Stimulated activated CD8-positive, alpha-beta memory T cell treated with anti-CD3 and anti-CD28 coated beads, Interleukin-7, amount 100 ng/mL, for 48 hours (primary cell): ENCODE measurements around the gene GRIA1.

Experiments used
- DNase-seq, 2 donors: peaks; one replicate each; pipeline ENCODE4 v3.0.0-alpha.2; 2020; ENCODE audit warnings: low read depth in 1 of 2; ENCODE audit errors: extremely low read depth in 1 of 2

GRIA1 gene

DNA sequence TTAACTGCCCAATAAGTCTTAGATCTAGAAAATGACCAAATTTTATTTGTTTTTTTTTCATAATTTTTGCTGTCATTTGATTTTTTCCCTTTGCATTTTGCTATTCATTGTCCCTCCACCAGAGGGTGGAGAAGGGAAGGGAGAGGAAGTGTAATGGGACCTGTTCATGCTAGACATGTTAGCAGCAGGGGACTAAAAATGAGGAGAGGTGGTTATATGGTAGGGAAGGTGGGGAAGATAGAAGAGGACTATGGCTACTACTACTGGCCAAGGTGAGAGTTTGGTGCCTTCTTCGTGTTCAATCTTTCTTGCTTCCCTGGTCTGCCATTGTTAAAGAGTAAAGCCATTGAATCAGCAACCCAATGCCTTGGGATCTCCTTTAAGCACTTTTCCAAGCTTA, 6.4 kb downstream of the GRIA1 start:
- no peak for DNase-seq

DNA sequence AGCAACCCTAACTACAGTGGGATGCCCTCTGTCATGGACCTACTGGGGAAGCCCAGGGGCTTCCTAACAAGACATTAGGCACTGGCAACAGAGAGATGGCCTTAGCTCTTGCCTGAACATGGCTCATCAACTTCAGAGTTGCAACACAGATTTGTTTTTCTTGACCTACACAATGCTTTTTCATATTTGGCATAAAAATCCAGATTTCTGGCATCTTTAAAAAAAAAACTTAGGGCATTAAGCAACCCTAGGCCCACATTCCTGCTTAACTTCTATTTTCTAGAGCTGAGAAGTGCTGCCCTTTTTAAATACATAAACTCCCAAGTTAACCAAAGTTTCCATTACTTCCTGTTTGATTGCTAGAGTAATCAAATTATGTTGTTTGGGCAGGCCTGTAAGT, 8.0 kb downstream of the GRIA1 start:
- no peak for DNase-seq

DNA sequence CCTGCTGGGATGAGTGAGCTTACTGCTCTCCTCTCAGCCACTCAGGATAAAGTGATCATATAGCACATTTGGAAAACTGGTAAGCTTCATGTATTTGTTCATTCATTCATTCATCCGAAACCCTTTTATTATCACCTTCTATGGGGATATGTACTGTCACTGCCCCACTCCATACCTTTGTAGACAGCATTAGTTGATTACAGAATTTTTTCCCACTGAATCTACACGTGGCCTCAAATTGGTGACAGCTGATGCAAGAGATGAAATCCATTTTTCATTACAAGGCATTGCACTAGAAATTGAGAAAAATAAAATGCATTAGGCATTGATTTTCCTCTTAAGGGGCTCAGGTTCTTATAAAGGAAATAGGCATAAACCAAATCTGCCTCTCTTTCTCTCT, 9.7 kb downstream of the GRIA1 start:
- no peak for DNase-seq

GRCh38 chr5:153504726-153505125, 14.3 kb downstream of the GRIA1 start:
- no peak for DNase-seq

DNA sequence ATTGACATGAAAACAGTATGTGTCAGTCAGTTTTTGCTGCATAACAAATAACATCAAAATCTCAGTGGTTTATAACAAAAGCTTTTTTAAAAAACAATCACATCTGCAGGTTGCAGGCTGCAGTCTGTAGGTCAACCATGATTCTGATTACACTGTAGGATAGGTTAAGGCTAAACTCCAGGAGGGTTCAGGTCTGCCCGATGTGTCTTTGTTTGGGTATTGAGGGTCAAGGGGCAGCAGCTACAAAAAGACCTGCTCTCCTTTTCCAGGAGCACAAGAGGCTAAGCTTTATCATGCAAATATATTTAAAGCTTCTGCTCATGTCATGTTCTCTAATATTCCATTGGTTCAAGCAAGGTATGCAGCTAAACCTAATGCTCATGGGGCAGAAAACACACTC, 18.2 kb downstream of the GRIA1 start:
- DNase-seq, result no peak

DNA sequence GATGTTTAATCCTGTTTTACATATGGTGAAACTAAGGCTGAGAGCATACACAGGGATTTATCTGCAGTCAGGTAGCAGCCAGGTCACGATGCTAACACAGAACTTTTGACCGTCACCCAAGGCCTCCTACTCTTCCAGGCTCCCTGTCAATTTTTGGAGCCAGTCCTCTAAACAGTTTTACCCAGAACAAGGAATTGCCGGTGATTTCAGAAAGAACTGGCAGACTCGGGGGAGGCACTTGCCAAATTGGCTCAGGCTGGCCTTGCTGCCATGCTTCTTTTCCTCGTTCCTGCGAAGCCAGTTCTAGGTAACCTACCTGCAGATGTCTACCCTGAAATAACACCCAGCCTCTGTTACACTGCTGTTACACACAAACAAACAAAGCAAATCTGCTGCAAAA, 21.2 kb downstream of the GRIA1 start:
- DNase-seq, result no peak

DNA sequence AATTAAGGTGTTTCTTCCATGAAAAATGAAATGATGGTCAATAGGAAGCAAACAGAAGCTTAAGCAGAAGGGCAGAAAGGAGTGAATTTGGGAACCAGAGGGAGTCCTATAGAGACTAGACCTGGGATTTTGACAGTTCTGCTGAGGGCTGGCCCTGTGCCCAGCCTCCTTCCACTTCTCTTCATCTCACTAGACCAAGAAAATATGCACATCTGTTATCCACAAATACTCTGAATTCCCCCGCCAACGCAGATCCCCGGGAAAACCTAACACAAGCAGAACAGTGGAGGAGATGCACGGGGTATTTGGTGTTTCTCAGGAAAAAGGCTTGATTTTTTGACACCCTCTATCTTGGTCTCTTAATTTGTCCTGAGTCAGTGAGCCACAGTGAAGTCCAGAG, 22.7 kb downstream of the GRIA1 start:
- no peak for DNase-seq

GRCh38 chr5:153515301-153515700, 24.8 kb downstream of the GRIA1 start:
- no peak for DNase-seq

DNA sequence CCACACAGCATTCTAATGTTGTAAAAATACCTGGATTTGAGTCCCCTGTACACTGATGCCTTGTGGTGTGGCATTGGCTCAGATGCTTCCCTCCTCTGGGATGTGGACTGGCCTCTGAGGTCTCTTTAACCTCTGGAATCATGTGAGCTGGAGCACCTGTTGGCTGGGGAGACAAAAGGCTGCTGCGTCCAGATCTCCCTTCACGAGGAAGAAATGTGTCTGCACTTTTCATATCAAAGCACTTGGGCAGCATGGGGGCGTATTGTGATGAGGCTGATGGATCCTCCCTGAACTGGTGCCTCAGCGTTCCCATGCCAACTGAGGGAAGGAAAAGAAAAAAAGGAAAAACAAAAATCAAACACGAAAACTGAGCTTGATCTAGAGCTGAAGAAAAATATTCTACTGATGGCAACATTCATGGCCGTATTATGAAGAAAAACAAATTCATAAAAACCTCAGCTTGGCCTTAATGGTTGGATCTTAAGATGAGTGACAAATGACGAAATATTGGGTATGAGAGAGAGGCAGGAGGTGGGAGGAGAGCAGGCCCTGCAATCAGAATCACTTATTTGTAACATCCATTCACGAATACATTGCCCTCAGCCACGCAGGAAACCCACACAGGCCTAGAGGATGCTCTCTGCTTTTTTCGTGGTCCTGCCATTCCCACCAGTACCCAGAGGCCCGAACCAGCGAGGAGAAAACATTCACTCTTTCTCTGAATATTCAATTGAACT, 26.2 kb downstream of the GRIA1 start:
- DNase-seq, result no peak

- no peak for DNase-seq
These were observed 26.8 kb downstream of the GRIA1 start for GRCh38 chr5:153517241-153517611.

DNA sequence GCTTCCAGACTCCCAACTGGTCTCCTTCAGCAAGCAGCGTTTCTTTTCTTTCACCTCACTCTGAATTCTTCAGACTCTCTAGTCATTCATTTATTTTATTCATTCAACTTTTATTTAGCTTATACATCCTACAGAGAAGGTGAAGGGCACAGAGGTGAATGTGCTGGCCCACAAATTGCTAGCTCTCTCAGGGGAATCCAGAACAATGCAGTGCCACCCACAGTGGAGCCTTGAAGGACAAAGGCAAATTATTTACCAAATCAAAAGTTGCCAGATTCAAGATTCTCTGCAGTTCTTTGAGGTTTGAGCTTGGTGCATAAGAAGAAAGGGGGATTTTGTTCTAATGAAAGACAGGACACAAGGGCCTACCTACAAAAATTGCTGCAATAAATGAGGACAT, 29.7 kb downstream of the GRIA1 start:
- DNase-seq, result no peak

GRCh38 chr5:153520952-153521351, 30.5 kb downstream of the GRIA1 start:
- no peak for DNase-seq

GRCh38 chr5:153523211-153523610, 32.7 kb downstream of the GRIA1 start:
- no peak for DNase-seq

DNA sequence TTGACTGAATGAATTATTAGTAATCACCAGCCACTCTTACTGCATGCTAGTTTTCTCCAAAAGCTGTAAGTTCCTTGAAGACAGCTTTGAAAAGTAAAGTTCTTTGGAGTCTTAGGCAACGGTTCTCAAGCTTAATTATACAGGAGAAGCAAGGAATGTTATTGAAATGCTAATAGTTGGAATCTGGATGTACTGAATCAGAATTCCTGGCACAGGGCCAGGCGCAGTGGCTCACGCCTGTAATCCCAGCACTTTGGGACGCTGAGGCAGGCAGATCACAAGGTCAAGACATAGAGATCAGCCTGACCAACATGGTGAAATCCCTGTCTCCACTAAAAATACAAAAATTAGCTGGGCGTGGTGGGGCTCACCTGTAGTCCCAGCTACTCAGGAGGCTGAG, 33.4 kb downstream of the GRIA1 start:
- no peak for DNase-seq

- DNase-seq, result no peak
These were observed 35.1 kb downstream of the GRIA1 start for GRCh38 chr5:153525536-153525935.

DNA sequence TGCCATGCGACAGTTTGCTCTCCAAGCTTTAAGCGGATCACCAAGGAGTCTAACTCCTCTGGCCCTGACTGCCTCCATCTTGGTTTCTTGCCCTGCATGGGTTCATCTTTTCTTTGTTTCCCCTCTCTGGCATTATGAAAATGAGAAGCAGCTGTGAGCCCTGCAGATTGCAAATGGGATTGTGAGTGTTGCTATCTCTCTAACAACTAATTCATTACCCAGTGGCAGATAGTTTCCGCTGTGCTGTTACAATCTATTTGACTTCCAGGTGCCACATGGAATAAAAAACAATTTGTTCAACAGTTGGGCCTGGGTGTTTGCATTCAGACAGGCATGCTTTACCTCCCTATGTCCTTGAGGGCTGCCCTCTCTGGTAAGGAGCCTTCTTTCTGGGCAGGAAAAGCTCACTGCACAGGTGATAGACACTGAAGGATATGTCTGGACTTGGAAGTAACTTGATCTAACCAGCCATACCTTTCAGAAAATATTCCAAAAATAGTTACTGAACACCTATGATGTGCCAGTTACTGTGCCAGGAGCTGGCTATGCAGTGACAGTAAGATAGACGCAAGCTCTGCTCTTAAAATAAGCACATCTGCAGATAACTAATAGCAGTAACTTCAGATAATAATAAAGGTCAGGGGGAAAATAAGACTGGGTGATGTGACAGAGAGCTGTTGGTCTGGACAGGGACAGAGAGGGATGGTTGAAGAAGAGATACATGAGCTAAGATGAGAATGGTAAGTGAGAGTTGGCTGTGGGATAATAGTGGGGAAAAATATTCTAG, 40.1 kb downstream of the GRIA1 start:
- DNase-seq, result no peak

DNA sequence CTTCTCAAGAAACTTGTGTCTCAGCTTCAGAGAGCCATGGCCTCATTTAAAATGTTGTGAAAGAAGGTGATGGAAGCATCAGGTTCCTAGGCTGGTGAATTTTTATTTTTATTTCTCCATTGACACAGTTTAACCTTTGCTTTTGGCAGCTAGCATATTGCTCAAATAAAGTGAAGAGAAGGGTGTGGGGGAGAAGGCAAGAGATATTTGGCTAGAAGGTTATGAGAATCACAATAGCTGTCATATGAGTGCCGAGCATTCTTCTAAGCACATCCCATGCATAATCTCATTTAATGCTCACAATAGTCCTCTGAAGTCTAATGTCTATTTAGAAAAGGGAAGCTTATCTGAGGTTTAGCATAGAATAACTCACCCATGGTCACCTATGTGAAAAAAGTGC, 43.1 kb downstream of the GRIA1 start:
- DNase-seq, result no peak

GRCh38 chr5:153534102-153534501, 43.6 kb downstream of the GRIA1 start:
- DNase-seq, result no peak

GRCh38 chr5:153537207-153537606, 46.7 kb downstream of the GRIA1 start:
- no peak for DNase-seq

DNA sequence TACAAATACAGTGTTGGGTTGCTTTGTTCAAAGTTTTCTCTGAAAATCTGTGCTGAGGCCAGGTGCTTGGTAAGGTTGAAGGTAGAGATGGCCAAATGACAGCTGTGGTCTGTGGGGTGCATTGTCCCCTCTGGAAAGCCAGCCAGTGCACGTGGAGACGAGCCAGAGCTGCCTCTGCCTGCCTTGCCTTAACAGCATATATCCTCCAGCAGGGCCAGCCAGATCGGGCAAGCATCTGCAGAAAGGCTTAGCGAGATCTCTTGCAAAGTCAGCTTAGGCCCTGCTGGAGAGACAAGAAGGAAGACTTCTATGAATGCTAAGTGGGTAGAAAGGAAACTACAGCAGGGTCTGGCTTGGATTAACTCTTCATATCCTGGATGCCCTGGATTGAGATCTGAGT, 49.5 kb downstream of the GRIA1 start:
- DNase-seq, result no peak

DNA sequence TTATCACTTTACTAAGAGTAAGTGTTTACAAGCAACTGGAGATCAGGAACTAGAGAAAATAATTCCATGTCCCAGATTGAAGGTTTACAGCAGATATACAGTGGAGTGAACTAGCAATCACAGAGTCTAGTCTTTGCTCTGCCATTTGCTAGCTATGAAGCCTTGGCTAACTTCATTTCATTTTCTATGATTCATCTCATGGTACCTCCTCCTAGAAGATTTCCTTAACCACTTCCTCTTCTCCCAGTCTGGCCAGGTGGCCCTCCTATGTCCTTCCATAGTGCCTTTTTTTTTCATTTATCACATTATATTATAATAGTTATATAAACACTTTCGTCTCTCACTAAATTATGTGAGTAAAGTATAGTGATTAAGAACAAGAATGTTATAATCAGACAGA, 52.1 kb downstream of the GRIA1 start:
- DNase-seq, result no peak

- DNase-seq, result no peak
These were observed 52.8 kb downstream of the GRIA1 start for GRCh38 chr5:153543288-153543687.
